ELF-1 (cell line): Measurements from ENCODE around the gene NRN1.
"Not testable (repeated sequence)": the region's sequence is repeated elsewhere in the genome, so short reads cannot be mapped to it uniquely, and the experiment has no call there.

Experiments used
- DNase-seq: peaks from one replicate; pipeline ENCODE4 v3.0.0-alpha.2; 2016; ENCODE audit warnings: low read depth, low spot score

NRN1 gene

GRCh38 chr6:6006428-6007365 lies at the start of gene NRN1:
NRN1 (minus strand) TSS chr6:6006925; CDS start chr6:6006749, 176 bp downstream.
- DNase-seq = no peak

DNA sequence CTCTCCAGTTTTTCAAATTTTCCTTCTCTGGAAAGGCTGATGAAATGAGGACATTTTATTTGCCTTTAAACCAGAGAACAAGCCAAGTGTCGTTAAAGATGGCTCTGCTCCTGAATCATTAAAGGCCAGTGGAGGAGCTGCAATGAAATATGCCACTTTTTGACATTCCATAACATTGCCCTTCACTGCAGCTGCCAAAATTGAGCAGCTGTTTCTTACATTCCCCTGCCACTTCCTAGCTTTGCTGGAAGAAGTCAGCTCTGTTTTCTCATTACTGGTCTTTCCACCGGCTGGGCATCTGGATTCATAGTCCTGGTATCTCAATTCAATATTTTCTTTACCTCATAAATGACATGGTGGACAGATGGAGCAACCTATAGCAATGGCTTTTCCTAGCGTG lies 45.5 kb upstream of the NRN1 start:
- DNase-seq = no peak

GRCh38 chr6:6046716-6047115 lies 40.0 kb upstream of the NRN1 start:
- no peak for DNase-seq

DNA sequence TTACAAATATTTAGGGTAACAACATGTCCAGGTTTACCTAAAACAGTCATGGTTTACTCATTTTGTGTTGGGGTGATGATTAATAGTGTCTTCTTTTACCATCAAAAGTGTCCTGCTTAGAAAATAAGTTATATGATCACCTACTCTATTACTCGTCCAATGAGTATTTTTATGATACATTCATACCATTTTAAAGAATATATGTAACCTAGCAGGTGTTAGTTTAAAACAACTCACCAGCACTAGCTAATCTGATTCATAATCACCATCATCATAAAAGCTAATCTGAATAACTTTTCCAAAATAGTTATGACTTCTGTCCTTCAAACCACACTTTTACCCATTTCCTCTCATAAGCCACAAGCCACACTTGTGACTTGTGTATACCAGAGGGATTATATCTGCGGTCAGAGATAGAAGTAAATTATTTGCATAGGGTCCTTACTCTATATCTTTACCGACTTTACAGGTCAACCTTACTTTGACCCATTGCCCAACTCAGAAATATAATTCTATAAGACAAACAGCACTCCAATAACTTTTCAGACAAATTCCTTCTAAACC lies 33.3 kb upstream of the NRN1 start:
- no peak for DNase-seq

GRCh38 chr6:6037179-6037578 lies 30.5 kb upstream of the NRN1 start:
- DNase-seq = no peak

- no peak for DNase-seq
Measured at GRCh38 chr6:6033858-6034257, 27.1 kb upstream of the NRN1 start.

GRCh38 chr6:6026513-6027205 lies 19.9 kb upstream of the NRN1 start:
- no peak for DNase-seq

- no peak for DNase-seq
Measured at GRCh38 chr6:6025736-6026135, 19.0 kb upstream of the NRN1 start.

GRCh38 chr6:6024220-6024619 lies 17.5 kb upstream of the NRN1 start:
- no peak for DNase-seq

DNA sequence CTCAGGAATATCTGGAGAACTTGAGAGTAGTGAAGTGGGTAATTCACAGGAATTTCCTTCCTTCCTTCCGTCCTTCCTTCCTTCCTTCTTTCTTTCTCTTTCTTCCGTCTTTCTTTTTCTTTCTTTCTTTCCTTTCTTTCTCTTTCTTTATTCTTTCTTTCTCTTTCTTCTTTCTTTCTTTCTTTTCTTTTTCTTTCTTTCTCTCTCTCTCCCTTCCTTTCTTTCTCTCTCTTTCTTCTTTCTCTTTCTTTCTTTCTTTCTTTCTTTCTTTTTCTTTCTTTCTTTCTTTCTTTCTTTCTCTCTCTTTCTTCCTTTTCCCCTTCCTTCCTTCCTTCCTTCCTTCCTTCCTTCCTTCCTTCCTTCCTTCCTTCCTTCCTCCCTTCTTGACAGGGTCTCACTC lies 16.1 kb upstream of the NRN1 start:
- DNase-seq = not testable (repeated sequence)

GRCh38 chr6:6008648-6009421 lies 2.1 kb upstream of the NRN1 start:
- DNase-seq = peak; percentile 91

DNA sequence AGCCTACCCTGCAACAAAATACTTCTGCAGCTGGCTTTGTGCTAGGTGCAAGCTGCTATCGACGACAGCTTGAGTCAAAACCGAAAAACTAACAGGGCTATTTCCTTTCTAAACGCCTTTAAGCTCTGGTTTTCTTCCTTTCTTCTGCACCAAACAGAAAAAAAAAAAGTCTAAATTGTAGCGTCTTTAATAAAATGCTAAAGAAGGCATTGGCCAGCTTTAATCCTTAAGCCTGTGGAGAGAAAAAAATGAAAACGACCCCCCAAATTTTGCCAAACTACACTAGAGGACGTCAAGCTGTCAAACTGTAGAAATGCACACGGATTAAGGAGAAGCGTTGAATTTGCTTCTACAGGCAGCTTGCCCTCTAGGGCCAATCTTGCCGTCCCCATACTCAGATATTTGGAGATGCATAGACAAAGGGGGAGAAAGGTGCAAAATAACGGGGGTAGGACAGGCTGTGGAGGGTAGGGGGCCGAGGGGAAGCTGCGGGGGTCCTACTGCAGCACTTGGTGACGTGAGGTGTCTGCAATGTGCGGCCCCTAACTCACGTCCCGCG lies 1.4 kb upstream of the NRN1 start:
- DNase-seq = no peak

DNA sequence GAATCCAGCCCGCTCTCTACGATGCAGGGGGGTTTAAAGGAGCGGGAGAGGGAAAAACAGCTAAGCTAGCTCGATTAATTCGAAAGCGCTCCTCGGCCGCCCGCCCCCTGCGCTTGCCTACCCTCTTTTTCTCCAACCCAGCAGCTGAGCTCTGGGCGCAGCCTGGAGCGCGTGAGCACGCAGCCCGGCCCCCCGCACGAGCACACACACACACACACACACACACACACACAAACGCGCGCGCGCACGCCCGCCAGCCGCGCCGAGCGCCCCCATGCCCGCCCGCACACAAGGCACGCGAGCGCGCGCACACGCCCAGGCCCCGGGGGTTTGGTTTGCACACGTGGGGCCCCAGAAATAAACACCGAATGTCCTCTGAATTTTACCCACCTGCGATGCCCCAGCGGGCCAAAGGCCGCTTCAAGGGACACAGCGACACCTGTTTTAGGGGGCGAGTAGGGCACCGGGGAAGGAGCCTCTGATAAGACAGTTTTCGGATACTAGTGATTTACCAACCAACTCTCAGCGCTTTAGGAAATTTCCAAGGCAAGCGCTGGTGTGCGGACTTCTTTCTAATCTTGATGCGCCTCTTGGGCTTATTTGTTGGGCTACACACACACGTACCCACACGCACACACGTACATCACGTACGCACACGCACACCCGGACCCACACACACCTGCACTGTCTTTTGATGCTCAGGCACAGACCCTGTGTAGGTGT lies 802 bp upstream of the NRN1 start:
- DNase-seq = peak; percentile 67

- no peak for DNase-seq
Measured at GRCh38 chr6:6006006-6006427, 708 bp downstream of the NRN1 start.

DNA sequence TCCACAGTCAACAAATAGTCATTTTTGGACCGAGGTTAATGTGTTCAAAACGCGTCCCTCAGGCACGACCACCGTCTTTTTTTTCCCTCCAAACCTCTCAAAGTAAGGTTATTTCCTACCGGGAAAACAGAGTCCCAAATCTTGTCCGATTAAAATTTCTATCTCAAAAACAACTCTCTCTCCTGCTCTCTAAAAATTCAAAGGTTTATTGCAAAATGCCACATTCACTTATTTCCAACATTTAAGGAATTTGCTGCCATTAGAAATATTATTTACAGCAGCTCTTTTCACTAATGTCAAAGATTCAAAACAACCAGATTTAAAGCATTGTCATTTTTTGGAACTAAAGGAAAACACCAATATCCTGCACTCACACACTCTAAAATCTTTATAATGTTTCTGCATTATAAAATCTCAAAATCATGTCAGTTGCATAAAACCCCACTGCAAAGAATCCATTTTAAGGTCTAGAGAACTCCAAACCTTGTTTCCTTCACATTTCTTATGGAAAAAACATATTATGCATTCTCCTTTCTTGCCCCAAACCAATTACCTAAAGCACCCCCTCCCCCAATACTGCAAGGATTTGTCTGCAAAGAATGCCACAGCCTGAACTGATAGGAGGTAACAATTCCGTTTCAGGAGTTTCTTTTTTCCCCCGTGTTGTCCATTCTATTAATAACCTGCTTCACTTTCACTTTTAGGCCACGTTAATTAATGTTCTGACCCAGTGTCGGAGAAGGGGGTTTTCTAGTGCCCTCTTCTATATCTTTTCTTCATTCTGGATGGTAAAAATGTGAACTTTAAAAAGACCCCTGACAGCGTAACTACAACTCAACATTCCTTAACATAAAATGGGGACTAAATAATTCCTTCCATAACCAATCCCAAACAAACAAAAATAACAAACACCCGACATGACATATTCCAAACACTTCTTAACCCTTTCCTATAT lies 1.4 kb downstream of the NRN1 start:
- DNase-seq = no peak

DNA sequence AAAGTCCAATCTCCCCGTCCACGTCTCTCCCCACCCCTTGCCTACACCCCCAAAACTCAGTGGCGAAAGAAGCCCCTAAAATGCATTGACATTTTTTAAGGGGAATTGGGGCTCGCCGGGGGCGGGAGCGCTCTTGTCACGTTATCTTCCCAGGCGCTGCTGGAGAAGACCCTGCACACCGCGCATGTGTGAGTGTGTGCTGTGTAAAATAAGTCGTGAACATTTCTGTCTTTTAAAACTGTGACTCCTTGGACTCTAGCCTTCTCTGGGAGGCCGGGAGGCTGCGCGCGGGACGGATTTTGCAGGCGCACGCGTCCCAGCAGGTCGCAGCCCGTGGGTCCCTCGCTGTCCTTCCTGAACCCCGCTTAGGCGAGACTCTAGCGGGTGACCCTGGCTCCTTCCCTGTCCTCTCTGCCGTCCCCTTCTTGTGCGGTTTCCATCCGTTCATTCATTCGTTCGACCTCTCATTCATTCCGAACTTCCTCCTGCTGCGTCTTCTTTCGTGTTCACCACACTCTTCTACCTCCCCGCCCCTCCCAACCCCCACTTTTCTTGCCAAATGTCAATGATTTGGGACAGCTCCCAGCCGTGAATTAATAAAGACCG lies 2.2 kb downstream of the NRN1 start:
- DNase-seq = peak; percentile 56

- peak; percentile 84 for DNase-seq
Measured at GRCh38 chr6:6003621-6004366, 2.9 kb downstream of the NRN1 start.

DNA sequence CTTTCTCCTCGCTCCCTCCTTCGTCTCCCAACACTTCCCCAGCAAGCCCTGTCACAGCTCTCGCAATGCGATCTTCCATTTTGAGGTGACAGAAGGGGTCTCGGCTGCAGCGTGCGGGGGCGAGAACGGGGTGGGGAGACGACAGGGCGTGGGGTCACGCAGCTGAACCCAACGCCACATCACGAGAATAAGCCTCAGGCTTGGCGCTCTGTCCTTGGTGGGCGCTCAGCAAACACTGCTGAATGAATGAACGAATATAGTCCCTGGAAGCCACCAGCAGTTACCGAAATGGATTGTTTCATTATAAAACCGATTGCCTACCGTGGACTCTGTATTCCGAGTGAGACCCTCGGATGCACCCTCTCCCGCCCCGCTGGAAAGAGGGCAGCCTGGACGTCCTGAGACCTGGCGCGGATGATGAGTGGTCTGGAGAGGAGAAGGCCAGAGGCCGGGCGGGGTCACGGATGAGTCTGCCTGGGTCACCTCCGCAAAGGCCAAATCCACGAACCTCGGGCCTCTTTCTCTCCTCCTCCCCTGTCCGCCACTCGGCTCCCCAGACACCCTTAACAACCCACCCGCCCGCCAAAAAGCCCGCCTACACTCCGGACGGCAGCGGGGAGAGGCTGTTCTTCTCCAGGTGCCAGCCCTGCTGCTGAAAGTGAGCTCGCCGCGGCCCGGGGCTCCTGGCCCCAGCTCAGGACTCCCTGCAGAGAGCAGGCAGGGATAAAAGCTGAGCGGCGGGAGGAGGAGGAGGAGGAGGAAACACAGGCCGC lies 3.7 kb downstream of the NRN1 start:
- DNase-seq = no peak
